GM21786 (cell line): Measurements from ENCODE around the gene GPSM3.
"Not testable (repeated sequence)": the region's sequence is repeated elsewhere in the genome, so short reads cannot be mapped to it uniquely, and the experiment has no call there.

ENCODE experiments used
- ATAC-seq: cut with Tn5 transposase; IDR thresholded peaks from one replicate; pipeline ENCODE4 v1.9.1; 2021; ENCODE audit not compliant: unreplicated experiment

Gene GPSM3

GRCh38 chr6:32152769-32153563 is 39.5 kb downstream of the GPSM3 start:
- no peak for ATAC-seq

- no peak for ATAC-seq
Observed at GRCh38 chr6:32151863-32152768, 40.3 kb downstream of the GPSM3 start, which contains the start of gene PRRT1. Gene PRRT1 (minus strand): TSS chr6:32151939. CDS start chr6:32151827, 112 bp downstream.

- no peak for ATAC-seq
Observed at GRCh38 chr6:32151181-32151862, 41.1 kb downstream of the GPSM3 start.

DNA sequence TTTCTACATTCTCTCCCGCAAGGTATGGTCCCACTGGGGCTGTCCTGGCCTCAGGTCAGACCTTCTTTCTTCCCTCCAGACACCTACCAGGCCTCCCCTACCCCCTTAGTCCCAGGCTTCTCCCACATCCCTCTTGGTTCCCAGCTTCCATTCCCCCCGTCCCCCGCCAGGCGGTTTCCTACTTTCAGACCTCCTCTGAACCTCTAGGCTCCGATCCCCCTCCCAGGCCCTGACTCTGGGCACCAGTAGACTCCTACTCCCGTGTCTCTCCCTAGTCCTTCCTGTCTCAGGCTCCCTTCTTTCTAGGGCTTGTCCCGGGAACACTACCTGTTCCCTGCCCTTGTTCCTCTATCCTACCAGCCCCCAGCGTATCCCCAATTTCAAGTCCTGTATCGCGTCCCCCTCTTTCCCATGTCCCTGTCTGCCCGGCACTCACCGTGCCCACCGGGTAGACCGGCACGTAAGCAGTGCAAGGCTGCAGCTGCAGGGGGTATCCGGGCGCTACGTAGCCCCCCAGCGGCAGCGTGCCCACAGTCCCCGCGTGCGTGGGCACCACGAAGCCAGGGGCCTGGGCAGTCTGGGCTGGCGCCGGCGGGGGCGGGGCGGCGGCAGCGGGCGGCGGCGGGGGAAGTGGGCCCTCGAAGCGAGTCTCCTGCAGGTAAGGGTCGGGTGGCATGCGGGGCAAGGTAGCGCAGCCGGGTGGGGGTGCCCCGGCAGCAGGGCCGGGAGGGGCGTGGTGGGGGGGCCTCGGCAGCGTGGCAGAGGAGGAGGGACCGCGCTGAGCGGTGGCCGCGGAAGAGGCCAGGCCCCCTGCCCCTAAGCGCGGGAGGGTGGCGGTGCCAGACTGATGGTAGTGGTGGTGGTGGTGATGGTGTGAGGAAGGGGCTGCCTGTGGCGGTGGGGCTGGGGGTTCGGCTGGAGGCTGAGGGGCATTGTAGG is 42.2 kb downstream of the GPSM3 start:
- no peak for ATAC-seq

GRCh38 chr6:32149092-32149755 is 43.2 kb downstream of the GPSM3 start:
- no peak for ATAC-seq

GRCh38 chr6:32148289-32149091 is 44.0 kb downstream of the GPSM3 start:
- ATAC-seq: no peak

DNA sequence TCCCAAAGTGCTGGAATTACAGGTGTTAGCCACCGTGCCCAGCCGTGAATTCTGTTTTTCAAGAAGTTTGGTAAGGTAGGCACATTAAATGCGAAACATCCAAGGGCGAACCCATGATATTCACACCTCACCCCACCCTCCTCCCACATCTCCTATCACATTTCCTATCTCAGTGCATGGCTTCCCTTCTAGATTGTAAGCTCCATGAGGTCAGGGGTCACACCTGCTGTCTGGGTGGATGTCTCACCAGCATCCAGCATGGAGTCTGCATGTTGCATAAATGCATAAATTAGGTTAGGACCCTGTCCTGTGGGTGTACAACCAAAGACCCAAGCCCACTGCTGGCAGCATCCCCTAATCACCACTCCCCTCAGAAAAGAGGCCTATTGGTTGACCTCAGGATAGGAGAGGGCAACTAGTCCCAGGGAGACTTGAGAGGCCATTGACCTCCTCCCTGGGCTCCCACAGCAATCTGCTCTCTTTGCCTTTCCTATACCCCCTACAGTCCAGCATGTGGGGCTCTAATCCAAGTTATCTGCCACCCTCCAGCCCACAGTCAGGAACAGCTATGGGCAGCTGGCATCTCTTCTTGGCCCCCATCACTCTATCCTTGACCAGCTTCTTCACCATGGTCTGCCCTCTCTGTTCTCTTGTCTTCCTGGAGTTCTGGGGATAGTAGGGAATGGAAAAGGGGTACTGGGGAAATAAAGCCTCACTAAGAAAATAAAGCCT is 44.9 kb downstream of the GPSM3 start:
- ATAC-seq: no peak

- ATAC-seq: no peak
Observed at GRCh38 chr6:32146687-32147086, 45.8 kb downstream of the GPSM3 start.

- no peak for ATAC-seq
Observed at GRCh38 chr6:32146287-32146686, 46.2 kb downstream of the GPSM3 start.

DNA sequence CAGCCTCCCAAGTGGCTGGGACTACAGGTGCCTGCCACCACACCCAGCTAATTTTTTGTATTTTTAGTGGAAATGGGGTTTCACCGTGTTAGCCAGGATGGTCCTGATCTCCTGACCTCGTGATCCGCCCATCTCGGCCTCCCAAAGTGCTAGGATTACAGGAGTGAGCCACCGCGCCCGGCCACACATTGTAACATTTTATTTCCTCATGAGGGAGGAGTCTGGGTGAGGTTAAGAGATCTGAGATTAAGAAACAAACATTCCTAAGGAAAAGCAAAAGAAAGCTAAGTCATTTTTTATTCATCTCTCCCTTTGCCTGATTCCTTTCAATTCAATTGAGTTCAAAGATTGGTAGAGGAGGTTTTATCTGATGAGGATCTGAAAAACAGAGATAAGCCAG is 48.2 kb downstream of the GPSM3 start:
- ATAC-seq: not testable (repeated sequence)
